Nephron (organoid): ENCODE data around the gene DPYSL4.

Experiments used
- H3K27ac Mint-ChIP-seq, 3 experiments: 2 replicates each; pipeline ENCODE4 v1.8.0; 2020; ENCODE audit warnings: mixed read lengths in 3 of 3, mild to moderate bottlenecking in 2 of 3, moderate library complexity in 1 of 3
- H3K27me3 Mint-ChIP-seq: 2 replicates; pipeline ENCODE4 v1.8.0; 2021; ENCODE audit warnings: low read depth, mild to moderate bottlenecking, moderate library complexity, mixed read lengths
- H3K36me3 Mint-ChIP-seq: 2 replicates; pipeline ENCODE4 v1.8.0; 2020; ENCODE audit warnings: low read depth, mixed read lengths
- H3K4me1 Mint-ChIP-seq: 2 replicates; pipeline ENCODE4 v1.8.0; 2020; ENCODE audit warnings: mixed read lengths
- H3K4me3 Mint-ChIP-seq, 3 experiments: 2 replicates each; pipeline ENCODE4 v1.8.0; 2020; ENCODE audit warnings: mild to moderate bottlenecking in 3 of 3, mixed read lengths in 3 of 3, moderate library complexity in 2 of 3
- H3K9me3 Mint-ChIP-seq: 2 replicates; pipeline ENCODE4 v1.8.0; 2020; ENCODE audit warnings: mixed read lengths
- TF ChIP-seq, protein P1 (sequence below), 3 experiments: fragments of 200-600 bp; sonication (generic); IDR thresholded peaks; one replicate each; pipeline ENCODE4 v1.5.0; 2021; ENCODE audit warnings: antibody characterized with exemption in 3 of 3; ENCODE audit not compliant: unreplicated experiment in 3 of 3

Gene DPYSL4

DNA sequence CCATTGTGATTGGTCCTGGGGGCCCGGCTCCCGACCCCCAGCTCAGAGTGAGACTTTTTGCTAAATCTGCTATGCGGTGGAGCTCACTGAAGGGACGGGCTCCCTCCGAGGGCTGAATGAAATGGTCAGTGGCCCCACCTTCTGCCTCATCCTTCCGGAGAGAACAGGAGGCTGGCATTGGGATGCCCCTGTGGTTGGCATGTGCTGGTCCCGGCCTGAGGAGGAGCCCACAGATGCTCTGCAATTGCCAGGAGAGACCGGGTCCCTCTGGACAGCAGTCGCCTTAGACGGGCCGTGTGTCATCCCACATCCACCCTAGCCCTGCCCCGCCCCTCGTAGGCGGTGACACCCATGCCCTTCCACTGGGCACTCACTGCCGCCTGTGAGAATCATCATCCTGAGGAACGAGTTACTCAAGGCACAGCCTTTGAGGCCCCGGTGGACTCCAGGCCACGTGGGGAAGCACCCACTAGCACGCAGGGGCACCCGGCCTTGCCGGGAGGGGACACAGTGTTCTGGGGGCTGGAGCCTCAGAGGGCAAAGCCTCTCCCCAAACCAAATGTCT lies 21.2 kb upstream of the DPYSL4 start:
- H3K36me3 Mint-ChIP-seq: no peaks in the 10 kb centered on the region
- TF ChIP-seq, protein P1, sequence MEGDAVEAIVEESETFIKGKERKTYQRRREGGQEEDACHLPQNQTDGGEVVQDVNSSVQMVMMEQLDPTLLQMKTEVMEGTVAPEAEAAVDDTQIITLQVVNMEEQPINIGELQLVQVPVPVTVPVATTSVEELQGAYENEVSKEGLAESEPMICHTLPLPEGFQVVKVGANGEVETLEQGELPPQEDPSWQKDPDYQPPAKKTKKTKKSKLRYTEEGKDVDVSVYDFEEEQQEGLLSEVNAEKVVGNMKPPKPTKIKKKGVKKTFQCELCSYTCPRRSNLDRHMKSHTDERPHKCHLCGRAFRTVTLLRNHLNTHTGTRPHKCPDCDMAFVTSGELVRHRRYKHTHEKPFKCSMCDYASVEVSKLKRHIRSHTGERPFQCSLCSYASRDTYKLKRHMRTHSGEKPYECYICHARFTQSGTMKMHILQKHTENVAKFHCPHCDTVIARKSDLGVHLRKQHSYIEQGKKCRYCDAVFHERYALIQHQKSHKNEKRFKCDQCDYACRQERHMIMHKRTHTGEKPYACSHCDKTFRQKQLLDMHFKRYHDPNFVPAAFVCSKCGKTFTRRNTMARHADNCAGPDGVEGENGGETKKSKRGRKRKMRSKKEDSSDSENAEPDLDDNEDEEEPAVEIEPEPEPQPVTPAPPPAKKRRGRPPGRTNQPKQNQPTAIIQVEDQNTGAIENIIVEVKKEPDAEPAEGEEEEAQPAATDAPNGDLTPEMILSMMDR (IDR thresholded peaks at IDR 0.05; ENCODE audit: unreplicated experiment in 3 of 3): no peak
- H3K27ac Mint-ChIP-seq: no peak overlapping the region
- H3K4me3 Mint-ChIP-seq: no peak overlapping the region
- H3K27me3 Mint-ChIP-seq: peaks cover 16% of the 10 kb centered on the region
- peaks cover 7% of the 10 kb centered on the region for H3K4me1 Mint-ChIP-seq
- H3K9me3 Mint-ChIP-seq: no peaks in the 10 kb centered on the region

DNA sequence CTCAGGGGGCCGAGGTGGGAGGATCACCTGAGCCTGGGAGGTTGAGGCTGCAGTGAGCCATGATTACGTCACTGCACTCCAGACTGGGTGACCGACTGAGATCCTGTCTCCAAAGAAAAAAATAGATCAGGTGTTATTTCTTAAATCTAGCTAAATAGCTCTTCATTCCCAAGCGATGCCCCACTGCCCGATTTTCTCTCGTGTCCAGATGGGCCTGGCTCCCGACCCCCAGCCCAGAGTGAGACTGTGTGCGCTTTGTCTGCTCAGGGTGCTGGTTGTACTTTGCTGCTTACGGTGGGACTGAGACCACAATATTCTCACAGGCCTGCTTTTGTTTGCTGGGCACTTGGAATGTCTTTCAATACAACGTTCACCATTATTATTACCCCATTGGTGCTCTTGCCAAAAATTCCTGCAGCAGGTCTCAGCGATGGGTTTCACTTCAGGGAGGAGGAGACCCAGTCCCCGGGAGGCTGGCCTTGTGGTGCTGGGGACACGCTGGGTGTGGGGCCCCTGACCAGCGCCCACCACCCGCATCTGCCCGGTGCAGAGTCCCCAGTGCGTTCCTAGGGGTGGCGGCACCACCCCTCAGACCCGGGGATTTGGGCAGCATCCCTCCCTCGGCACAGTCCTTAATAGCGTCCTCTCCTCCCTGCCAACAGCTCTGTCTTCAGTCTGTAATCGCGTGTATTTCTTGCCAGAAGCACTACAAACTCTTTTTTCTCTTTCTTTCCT lies 20.4 kb upstream of the DPYSL4 start:
- no peak overlapping the region for H3K27ac Mint-ChIP-seq
- H3K9me3 Mint-ChIP-seq: no peaks in the 10 kb centered on the region
- TF ChIP-seq, protein P1 (IDR thresholded peaks at IDR 0.05; ENCODE audit: unreplicated experiment in 3 of 3): no peak

DNA sequence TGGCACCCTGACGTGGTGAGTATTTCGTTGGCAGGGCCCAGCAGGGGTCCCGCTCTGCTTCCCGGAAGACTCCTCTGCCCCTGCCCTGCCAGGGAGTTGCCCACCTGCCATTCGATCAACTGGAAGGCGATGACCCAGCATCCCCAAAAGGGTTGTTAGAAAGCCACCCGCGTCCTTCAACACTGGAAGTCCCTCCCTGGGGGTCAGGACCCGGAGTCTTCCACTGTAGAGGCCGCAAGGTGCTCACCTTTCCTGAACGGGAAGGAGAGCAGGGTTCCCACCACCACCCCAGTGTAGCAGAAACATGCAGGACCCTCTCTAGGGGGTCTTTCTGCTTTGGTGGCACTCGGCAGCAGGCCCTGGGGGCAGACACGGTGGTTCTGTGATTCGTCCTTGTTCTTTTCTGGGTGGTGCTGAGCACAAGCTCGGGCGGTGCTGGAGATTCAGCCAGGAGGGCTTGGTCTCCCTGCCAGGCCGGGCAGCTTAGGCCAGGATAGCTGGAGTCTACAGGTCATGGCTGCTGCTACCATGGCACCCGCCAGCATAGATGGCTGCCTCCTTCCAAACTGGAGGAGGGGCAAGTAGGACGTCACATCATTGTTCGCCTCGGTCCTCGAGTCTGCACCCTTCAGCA lies 19.6 kb upstream of the DPYSL4 start:
- no peaks in the 10 kb centered on the region for H3K36me3 Mint-ChIP-seq
- peaks cover 29% of the 10 kb centered on the region for H3K27me3 Mint-ChIP-seq
- TF ChIP-seq, protein P1 (IDR thresholded peaks at IDR 0.05; ENCODE audit: unreplicated experiment in 3 of 3): no peak
- no peak overlapping the region for H3K27ac Mint-ChIP-seq
- H3K4me3 Mint-ChIP-seq: no peak overlapping the region
- no peaks in the 10 kb centered on the region for H3K9me3 Mint-ChIP-seq
- peaks cover 5% of the 10 kb centered on the region for H3K4me1 Mint-ChIP-seq

More for the DNA sequence above, 20.4 kb upstream of the DPYSL4 start:
- Mint-ChIP-seq H3K4me1 (peaks cover 7% of the 10 kb centered on the region), H3K36me3 (no peaks in the 10 kb centered on the region), H3K4me3 (no peak overlapping the region), H3K27me3 (peaks cover 25% of the 10 kb centered on the region)

DNA sequence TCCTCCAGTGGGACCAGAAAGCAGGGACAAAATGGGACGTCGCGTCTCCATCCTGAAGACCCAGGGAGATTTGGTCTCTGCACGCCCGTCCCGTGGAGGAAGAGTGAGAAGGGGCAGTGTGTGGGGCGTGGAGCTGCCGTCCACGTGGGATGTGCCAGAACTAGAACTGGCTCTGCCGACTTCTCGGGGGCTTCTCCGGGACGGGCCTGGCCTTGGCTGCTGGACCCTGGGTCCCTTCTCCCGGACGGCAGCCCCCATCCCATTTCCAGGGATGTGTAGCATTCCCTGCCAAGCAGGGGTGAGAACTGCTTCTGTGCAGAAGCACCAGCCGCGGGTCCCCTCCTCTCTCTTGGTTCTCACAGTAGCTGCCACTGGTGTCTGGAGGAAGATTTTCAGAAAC lies 18.8 kb upstream of the DPYSL4 start:
- no peaks in the 10 kb centered on the region for H3K9me3 Mint-ChIP-seq
- H3K4me3 Mint-ChIP-seq: no peak overlapping the region

DNA sequence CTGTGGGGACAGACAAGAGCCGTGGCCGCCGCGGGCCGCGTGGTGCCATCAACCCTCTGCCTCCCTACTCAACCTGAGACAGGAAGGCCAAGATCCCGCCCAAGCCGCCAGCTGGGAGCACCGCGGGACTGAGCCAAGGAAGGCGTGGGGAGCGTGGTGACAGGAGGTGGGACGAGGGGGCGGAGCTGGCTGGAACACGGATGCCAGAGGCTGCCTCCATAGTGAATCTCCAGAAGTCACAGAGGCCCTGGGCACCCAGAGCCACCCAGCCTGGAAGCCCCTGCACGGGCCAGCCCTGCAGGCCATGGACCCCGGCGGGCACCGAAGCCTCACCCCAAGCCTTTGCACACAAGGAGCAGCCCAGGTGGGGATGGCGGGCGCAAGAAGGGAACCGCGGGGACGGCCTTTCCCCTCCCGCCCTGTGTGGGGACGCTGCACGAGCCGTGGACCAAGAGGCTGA lies 18.1 kb upstream of the DPYSL4 start:
- Mint-ChIP-seq H3K9me3 (peaks cover 5% of the 10 kb centered on the region), H3K4me1 (no peaks in the 10 kb centered on the region), H3K4me3 (no peak overlapping the region), H3K27ac (no peak overlapping the region), H3K36me3 (no peaks in the 10 kb centered on the region), H3K27me3 (peaks cover 37% of the 10 kb centered on the region)
- TF ChIP-seq, protein P1 (IDR thresholded peaks at IDR 0.05; ENCODE audit: unreplicated experiment in 3 of 3): no peak

More for the DNA sequence above, 18.8 kb upstream of the DPYSL4 start:
- TF ChIP-seq, protein P1 (IDR thresholded peaks at IDR 0.05; ENCODE audit: unreplicated experiment in 3 of 3): no peak
- H3K36me3 Mint-ChIP-seq: no peaks in the 10 kb centered on the region
- H3K27ac Mint-ChIP-seq: no peak overlapping the region
- peaks cover 32% of the 10 kb centered on the region for H3K27me3 Mint-ChIP-seq
- no peaks in the 10 kb centered on the region for H3K4me1 Mint-ChIP-seq
